ENCODE measurements around the gene PKDREJ. TPM values are rescaled to one million over a fixed set of nuclear protein-coding genes. Genes with fewer than 3 reads are reported as not detected.

PKDREJ gene
- total and polyA plus RNA-seq, 4 experiments from 2014 or later, result not detected

DNA sequence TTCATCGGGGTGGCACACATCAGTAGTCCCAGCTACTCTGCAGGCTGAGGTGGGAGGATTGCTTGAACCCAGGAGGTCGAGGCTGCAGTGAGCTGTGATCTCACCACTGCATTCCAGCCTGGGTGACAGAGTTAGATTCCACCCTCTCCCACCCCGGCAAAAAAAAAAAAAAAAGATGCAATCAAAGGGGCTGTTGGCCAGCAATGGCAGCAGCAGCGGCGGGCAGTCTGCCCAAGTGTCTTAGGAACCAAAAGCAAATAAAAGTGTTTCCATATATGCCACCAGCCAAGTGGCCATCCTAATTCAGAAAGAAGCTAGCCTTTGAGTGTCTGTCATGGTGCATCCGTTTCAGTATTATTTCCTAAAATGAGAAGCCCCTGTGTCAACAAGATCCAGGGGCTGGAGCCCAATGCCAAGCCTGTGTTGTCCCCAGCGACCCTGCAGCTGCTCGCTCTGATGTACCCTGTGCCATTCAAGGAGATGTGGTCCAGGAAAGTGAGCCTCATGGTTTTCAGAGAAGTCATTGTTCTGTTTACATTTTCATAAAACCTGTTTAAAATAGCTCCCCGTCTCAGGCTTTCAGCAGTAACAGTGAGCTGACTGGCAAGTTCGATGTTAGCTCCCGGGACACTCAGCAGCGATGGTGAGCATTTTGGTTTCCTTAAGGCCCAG, 25.6 kb downstream of the PKDREJ start:
- H3K4me3 ChIP-seq (ENCODE audit: low read length in 2 of 2), result no peak overlapping the region
- Mint-ChIP-seq H3K9me3 (peaks cover 0 to 2% (median 0%) of the 10 kb centered on the region in 8 donors), H3K27ac (no peak overlapping the region), H3K4me3 (no peak overlapping the region), H3K27me3 (no peaks in the 10 kb centered on the region), H3K4me1 (peaks cover 7 to 23% (median 12%) of the 10 kb centered on the region in 4 donors), H3K36me3 (peaks cover 6 to 13% of the 10 kb centered on the region in 2 donors)
- intact Hi-C loops (cut with micrococcal nuclease), result no loop called here
- H3K27me3 ChIP-seq (ENCODE audit: insufficient read depth, low read length), result no peaks in the 10 kb centered on the region
- ChIA-PET CTCF (ENCODE audit: partially characterized antibody) (no interaction called here), POLR2A (ENCODE audit: partially characterized antibody) (no interaction called here)
- no peak overlapping the region for H3K27ac ChIP-seq (ENCODE audit: low read depth, low read length)
- no peak for DNase-seq
- H3K36me3 ChIP-seq (ENCODE audit: insufficient read depth, low read length), result no peaks in the 10 kb centered on the region
- no peaks in the 10 kb centered on the region for H3K9me3 ChIP-seq (ENCODE audit: control insufficient read depth in 1 of 2, low read length in 2 of 2)
- H3K4me1 ChIP-seq (ENCODE audit: insufficient read depth, low read length), result peaks cover 19% of the 10 kb centered on the region

DNA sequence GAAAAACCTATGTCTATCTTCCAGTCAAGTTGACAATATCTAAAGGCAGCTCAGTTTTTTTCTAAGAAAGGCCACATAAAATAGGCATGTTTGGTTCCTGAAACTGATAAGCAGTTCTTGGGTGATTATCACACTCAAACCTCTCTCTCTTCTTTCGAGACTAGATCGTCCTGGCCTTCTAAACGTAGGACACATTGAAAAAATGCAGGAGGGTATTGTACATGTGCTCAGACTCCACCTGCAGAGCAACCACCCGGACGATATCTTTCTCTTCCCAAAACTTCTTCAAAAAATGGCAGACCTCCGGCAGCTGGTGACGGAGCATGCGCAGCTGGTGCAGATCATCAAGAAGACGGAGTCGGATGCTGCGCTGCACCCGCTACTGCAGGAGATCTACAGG, 28.2 kb downstream of the PKDREJ start:
- ChIA-PET CTCF (ENCODE audit: partially characterized antibody) (no interaction called here), POLR2A (ENCODE audit: partially characterized antibody) (no interaction called here)
- Histone ChIP-seq H3K9me3 (ENCODE audit: control insufficient read depth in 1 of 2, low read length in 2 of 2) (no peaks in the 10 kb centered on the region), H3K4me1 (ENCODE audit: insufficient read depth, low read length) (peaks cover 8% of the 10 kb centered on the region), H3K36me3 (ENCODE audit: insufficient read depth, low read length) (peaks cover 7% of the 10 kb centered on the region), H3K27me3 (ENCODE audit: insufficient read depth, low read length) (no peaks in the 10 kb centered on the region), H3K27ac (ENCODE audit: low read depth, low read length) (no peak overlapping the region), H3K4me3 (ENCODE audit: low read length in 2 of 2) (no peak overlapping the region)
- H3K4me1 Mint-ChIP-seq, result peaks cover 5 to 12% (median 6%) of the 10 kb centered on the region in 4 donors
- no peaks in the 10 kb centered on the region for H3K27me3 Mint-ChIP-seq
- H3K9me3 Mint-ChIP-seq, result peaks cover 0 to 2% (median 0%) of the 10 kb centered on the region in 8 donors
- intact Hi-C loops (cut with micrococcal nuclease), result no loop called here
- peak overlapping the region in 1 of 7 donors; percentile 12 for H3K27ac Mint-ChIP-seq
- no peak overlapping the region for H3K4me3 Mint-ChIP-seq
- H3K36me3 Mint-ChIP-seq, result peaks cover 9 to 18% of the 10 kb centered on the region in 2 donors
- DNase-seq, result no peak

DNA sequence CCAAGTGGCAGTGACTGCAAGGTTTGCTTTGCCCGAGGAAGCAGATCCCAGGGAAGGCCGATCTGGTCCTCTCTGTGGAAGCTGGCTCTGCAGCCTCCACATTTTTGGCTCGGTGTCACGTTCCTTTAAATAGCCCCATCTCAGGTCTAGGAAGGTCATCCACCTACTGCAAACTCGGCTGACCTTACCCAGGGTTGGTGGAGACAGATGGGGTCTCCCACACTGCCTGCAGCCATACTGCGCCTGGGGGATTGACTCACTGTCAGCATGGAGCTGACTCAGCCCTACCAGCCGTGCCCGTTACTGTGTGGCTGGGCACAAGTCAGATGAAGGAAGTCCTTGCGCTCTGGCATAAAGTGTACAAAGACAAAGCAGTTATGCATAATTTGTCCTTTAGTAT, 29.9 kb downstream of the PKDREJ start:
- Mint-ChIP-seq H3K36me3 (peaks cover 9 to 15% of the 10 kb centered on the region in 2 donors), H3K27me3 (no peaks in the 10 kb centered on the region), H3K27ac (no peak overlapping the region), H3K4me3 (no peak overlapping the region), H3K4me1 (peaks cover 0 to under 1% (median 0%) of the 10 kb centered on the region in 4 donors), H3K9me3 (peaks cover 0 to 2% (median 0%) of the 10 kb centered on the region in 8 donors)
- Histone ChIP-seq H3K27me3 (ENCODE audit: insufficient read depth, low read length) (no peaks in the 10 kb centered on the region), H3K9me3 (ENCODE audit: control insufficient read depth in 1 of 2, low read length in 2 of 2) (no peaks in the 10 kb centered on the region), H3K27ac (ENCODE audit: low read depth, low read length) (no peak overlapping the region), H3K36me3 (ENCODE audit: insufficient read depth, low read length) (peaks cover 7% of the 10 kb centered on the region), H3K4me3 (ENCODE audit: low read length in 2 of 2) (no peak overlapping the region), H3K4me1 (ENCODE audit: insufficient read depth, low read length) (no peaks in the 10 kb centered on the region)
- ChIA-PET CTCF (ENCODE audit: partially characterized antibody) (no interaction called here), POLR2A (ENCODE audit: partially characterized antibody) (no interaction called here)
- no peak for DNase-seq
- intact Hi-C loops (cut with micrococcal nuclease), result no loop called here

DNA sequence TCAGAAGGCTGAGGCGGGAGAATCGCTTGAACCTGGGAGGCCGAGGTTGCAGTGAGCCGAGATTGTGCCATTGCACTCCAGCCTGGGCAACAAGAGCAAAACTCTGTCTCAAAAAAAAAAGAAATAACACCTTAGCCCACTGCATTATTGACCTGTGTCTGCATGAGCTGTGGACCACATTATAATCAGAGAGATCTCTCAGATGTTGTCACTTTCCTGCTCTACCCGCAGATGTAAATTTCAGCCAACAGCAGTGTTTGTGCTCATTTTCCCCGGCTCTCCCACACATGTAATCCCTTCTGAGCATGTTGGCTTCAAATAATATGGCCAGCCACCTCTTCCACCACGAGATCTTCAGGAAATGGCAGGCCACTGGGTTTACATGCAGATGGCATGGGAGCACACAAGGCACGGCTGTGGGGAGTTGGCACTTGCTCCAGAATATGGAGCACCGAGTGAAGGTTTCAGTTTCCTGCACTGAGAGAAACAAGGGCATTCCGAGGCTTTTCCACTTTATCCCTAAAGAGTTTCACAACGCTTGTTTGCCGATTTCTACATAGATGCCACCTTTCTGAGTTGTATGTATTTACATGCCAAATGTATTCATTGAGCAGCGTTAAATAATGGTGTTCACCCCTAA, 32.8 kb downstream of the PKDREJ start:
- Mint-ChIP-seq H3K36me3 (peaks cover 7 to 13% of the 10 kb centered on the region in 2 donors), H3K4me1 (peaks cover 0 to 3% (median 0%) of the 10 kb centered on the region in 4 donors), H3K4me3 (no peak overlapping the region), H3K9me3 (no peaks in the 10 kb centered on the region), H3K27me3 (no peaks in the 10 kb centered on the region), H3K27ac (no peak overlapping the region)
- Histone ChIP-seq H3K4me3 (ENCODE audit: low read length in 2 of 2) (no peak overlapping the region), H3K4me1 (ENCODE audit: insufficient read depth, low read length) (no peaks in the 10 kb centered on the region), H3K9me3 (ENCODE audit: control insufficient read depth in 1 of 2, low read length in 2 of 2) (no peaks in the 10 kb centered on the region), H3K27me3 (ENCODE audit: insufficient read depth, low read length) (no peaks in the 10 kb centered on the region), H3K36me3 (ENCODE audit: insufficient read depth, low read length) (peaks cover 7% of the 10 kb centered on the region), H3K27ac (ENCODE audit: low read depth, low read length) (no peak overlapping the region)
- POLR2A ChIA-PET (ENCODE audit: partially characterized antibody), result no interaction called here
- CTCF ChIA-PET (ENCODE audit: partially characterized antibody), result no interaction called here
- no peak for DNase-seq
- intact Hi-C loops (cut with micrococcal nuclease), result no loop called here

DNA sequence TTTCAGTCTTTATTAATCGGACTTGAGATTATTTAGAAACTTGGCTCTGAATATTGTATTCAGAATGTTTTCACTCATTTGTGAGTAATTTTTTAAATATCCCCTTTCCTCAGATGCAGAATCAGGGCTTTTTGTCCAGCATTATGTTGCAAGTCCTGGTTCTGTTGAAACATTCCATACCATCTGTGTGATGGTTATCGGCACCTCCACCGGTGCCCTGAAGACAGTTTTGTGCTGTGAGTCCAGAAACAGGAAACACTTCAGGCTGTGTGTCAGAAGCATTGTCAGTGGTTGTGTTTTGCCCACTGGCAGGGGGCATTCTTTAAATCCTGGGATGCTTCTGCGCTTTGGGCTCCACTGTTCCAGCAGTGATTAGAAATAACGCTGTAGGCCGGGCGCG, 33.4 kb downstream of the PKDREJ start:
- ChIA-PET POLR2A (ENCODE audit: partially characterized antibody) (no interaction called here), CTCF (ENCODE audit: partially characterized antibody) (no interaction called here)
- Histone ChIP-seq H3K27me3 (ENCODE audit: insufficient read depth, low read length) (no peaks in the 10 kb centered on the region), H3K27ac (ENCODE audit: low read depth, low read length) (no peak overlapping the region), H3K9me3 (ENCODE audit: control insufficient read depth in 1 of 2, low read length in 2 of 2) (no peaks in the 10 kb centered on the region), H3K4me1 (ENCODE audit: insufficient read depth, low read length) (no peaks in the 10 kb centered on the region), H3K4me3 (ENCODE audit: low read length in 2 of 2) (no peak overlapping the region), H3K36me3 (ENCODE audit: insufficient read depth, low read length) (peaks cover 7% of the 10 kb centered on the region)
- no peak overlapping the region for H3K4me3 Mint-ChIP-seq
- H3K27me3 Mint-ChIP-seq, result no peaks in the 10 kb centered on the region
- DNase-seq, result no peak
- no peak overlapping the region for H3K27ac Mint-ChIP-seq
- intact Hi-C loops (cut with micrococcal nuclease), result no loop called here
- no peaks in the 10 kb centered on the region for H3K9me3 Mint-ChIP-seq
- H3K4me1 Mint-ChIP-seq, result peaks cover 0 to 3% (median 0%) of the 10 kb centered on the region in 4 donors
- H3K36me3 Mint-ChIP-seq, result peaks cover 7 to 10% of the 10 kb centered on the region in 2 donors

DNA sequence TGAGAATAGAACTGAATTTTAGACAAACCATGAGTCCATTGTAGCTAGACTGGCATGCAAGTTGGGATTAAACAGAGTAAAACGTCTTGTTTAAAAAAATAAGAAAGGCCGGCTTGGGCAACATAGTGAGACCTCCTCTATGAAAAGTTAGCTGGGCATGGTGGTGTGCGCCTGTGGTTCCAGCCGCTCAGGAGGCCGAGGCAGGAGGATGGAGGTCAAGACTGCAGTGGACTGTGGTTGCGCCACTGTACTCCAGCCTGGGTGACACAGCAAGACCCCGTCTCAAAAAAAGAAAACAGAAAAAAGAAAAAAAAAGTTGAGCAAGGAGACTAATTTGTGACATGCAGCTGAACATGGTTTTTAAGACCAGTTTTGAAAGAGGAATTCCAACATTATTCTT, 36.6 kb downstream of the PKDREJ start:
- H3K9me3 Mint-ChIP-seq, result no peaks in the 10 kb centered on the region
- no peak overlapping the region for H3K4me3 Mint-ChIP-seq
- H3K36me3 Mint-ChIP-seq, result peaks cover 8% of the 10 kb centered on the region in 2 donors
- Histone ChIP-seq H3K36me3 (ENCODE audit: insufficient read depth, low read length) (peaks cover 1% of the 10 kb centered on the region), H3K9me3 (ENCODE audit: control insufficient read depth in 1 of 2, low read length in 2 of 2) (no peaks in the 10 kb centered on the region), H3K27me3 (ENCODE audit: insufficient read depth, low read length) (no peaks in the 10 kb centered on the region), H3K27ac (ENCODE audit: low read depth, low read length) (no peak overlapping the region), H3K4me3 (ENCODE audit: low read length in 2 of 2) (no peak overlapping the region), H3K4me1 (ENCODE audit: insufficient read depth, low read length) (no peaks in the 10 kb centered on the region)
- CTCF ChIA-PET (ENCODE audit: partially characterized antibody), result interaction anchor here (1.3 kb wide), 1 partner anchor 232 kb away, joined by 4 read pairs; no protein-coding TSS in a partner anchor
- H3K27ac Mint-ChIP-seq, result no peak overlapping the region
- peaks cover 0 to 3% (median 0%) of the 10 kb centered on the region in 4 donors for H3K4me1 Mint-ChIP-seq
- no peaks in the 10 kb centered on the region for H3K27me3 Mint-ChIP-seq
- POLR2A ChIA-PET (ENCODE audit: partially characterized antibody), result interaction anchor here (2.2 kb wide), 1 partner anchor 23 kb away, joined by 7 read pairs; the partner anchor contains the start of gene CDPF1
- intact Hi-C loops (cut with micrococcal nuclease), result no loop called here
- no peak for DNase-seq

DNA sequence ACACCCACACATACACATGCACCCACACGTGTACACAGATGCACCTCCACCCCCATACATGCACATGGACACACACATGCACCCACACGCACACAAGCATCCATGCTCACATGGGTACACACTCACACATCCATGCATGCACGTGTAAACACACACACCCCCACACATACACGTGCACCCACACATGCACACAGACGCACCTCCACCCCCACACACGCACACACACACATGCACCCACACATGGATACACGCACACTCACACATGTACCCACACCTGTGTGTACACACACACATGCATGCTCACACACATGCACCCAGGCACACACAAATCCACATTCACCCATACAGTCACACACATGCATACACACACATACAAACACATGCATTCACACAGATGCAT, 37.5 kb downstream of the PKDREJ start:
- Mint-ChIP-seq H3K36me3 (peaks cover 12 to 14% of the 10 kb centered on the region in 2 donors), H3K27ac (no peak overlapping the region), H3K9me3 (no peaks in the 10 kb centered on the region), H3K4me3 (no peak overlapping the region), H3K4me1 (peaks cover 0 to 3% (median 0%) of the 10 kb centered on the region in 4 donors), H3K27me3 (no peaks in the 10 kb centered on the region)
- Histone ChIP-seq H3K27me3 (ENCODE audit: insufficient read depth, low read length) (no peaks in the 10 kb centered on the region), H3K27ac (ENCODE audit: low read depth, low read length) (no peak overlapping the region), H3K36me3 (ENCODE audit: insufficient read depth, low read length) (no peaks in the 10 kb centered on the region), H3K4me3 (ENCODE audit: low read length in 2 of 2) (no peak overlapping the region), H3K4me1 (ENCODE audit: insufficient read depth, low read length) (no peaks in the 10 kb centered on the region), H3K9me3 (ENCODE audit: control insufficient read depth in 1 of 2, low read length in 2 of 2) (no peaks in the 10 kb centered on the region)
- intact Hi-C loops (cut with micrococcal nuclease), result no loop called here
- ChIA-PET CTCF (ENCODE audit: partially characterized antibody) (no interaction called here), POLR2A (ENCODE audit: partially characterized antibody) (no interaction called here)
- DNase-seq, result no peak
